Osteoblast (primary cell): ENCODE measurements around the gene WASHC4. TPM values are rescaled to one million over a fixed set of nuclear protein-coding genes. Genes with fewer than 3 reads are reported as not detected.
A peak's percentile ranks its signal among the peaks of the same experiment; 100 is the strongest.

Experiments used
- DNase-seq: peaks from one replicate; pipeline ENCODE4 v3.0.0; 2011; ENCODE audit warnings: low spot score, mixed read lengths; ENCODE audit not compliant: insufficient read length; ENCODE audit errors: missing footprints
- H2AFZ ChIP-seq: 2 replicates; pipeline ENCODE4 v1.6.0; 2011; ENCODE audit warnings: mild to moderate bottlenecking, low read length
- H3K27ac ChIP-seq: 2 replicates; pipeline ENCODE4 v1.5.1; 2011; ENCODE audit warnings: mild to moderate bottlenecking, low read depth, low read length, moderate library complexity
- H3K27me3 ChIP-seq: 2 replicates; pipeline ENCODE4 v1.6.0; 2012; ENCODE audit warnings: mild to moderate bottlenecking, control low read depth, inconsistent platforms, low read length, moderate library complexity; ENCODE audit not compliant: insufficient read depth
- H3K36me3 ChIP-seq: 2 replicates; pipeline ENCODE4 v1.5.1; 2011; ENCODE audit warnings: mild to moderate bottlenecking, low read length, control low read depth, moderate library complexity; ENCODE audit not compliant: insufficient read depth
- H3K4me1 ChIP-seq: 2 replicates; pipeline ENCODE4 v1.5.1; 2011; ENCODE audit warnings: mild to moderate bottlenecking, low read length, control low read depth, moderate library complexity; ENCODE audit not compliant: insufficient read depth
- H3K4me2 ChIP-seq: 2 replicates; pipeline ENCODE4 v1.6.0; 2011; ENCODE audit warnings: mild to moderate bottlenecking, low read length; ENCODE audit not compliant: insufficient read depth
- H3K4me3 ChIP-seq: fragments of 200-600 bp; sonication (generic); 3 replicates; pipeline ENCODE4 v1.5.1; 2012; ENCODE audit warnings: mild to moderate bottlenecking, low read length, inconsistent platforms; ENCODE audit not compliant: insufficient read depth
- H3K79me2 ChIP-seq: 2 replicates; pipeline ENCODE4 v1.6.0; 2012; ENCODE audit warnings: mild to moderate bottlenecking, low read length, control low read depth, inconsistent platforms; ENCODE audit not compliant: insufficient read depth
- H3K9me3 ChIP-seq: 2 replicates; pipeline ENCODE4 v1.5.1; 2011; ENCODE audit warnings: low read depth, low read length, control low read depth
- H4K20me1 ChIP-seq: 2 replicates; pipeline ENCODE4 v1.6.0; 2012; ENCODE audit warnings: mild to moderate bottlenecking, low read length, control low read depth; ENCODE audit not compliant: insufficient read depth
- CTCF ChIP-seq: IDR thresholded peaks from 2 replicates; pipeline ENCODE4 v1.5.1; 2011; ENCODE audit warnings: mild to moderate bottlenecking, low read depth, low read length, moderate library complexity; ENCODE audit errors: extremely low read depth
- total RNA-seq: library from RNA; depleted of rRNA; stranded (reverse); fragments of >200 nt; gene quantifications from 2 replicates; pipeline ENCODE4 v1.2.3, GENCODE V29; 2012

The WASHC4 gene
- total RNA-seq, 1 donor: 124 TPM

DNA sequence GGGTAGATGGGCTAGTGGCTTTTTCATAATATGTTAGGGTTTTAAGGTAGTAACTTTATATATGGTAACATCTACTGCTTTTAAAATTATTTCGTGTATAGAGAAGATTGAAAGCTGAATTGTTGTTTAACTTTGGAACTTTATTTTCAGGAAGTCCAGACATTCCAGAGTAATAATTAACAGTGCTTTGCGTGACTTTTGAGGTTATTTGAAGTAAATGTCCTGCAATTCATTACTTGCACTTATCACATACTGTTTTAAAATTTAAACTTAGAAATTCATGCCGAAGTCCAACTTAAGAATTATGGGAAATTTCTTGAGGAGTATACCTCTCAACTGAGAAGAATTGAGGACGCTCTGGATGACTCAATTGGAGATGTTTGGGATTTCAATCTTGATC, 3.3 kb downstream of the WASHC4 start:
- H3K27ac ChIP-seq: no peak overlapping the region
- H3K79me2 ChIP-seq: peaks cover 70% of the 10 kb centered on the region
- peaks cover 31% of the 10 kb centered on the region for H4K20me1 ChIP-seq
- H3K9me3 ChIP-seq: no peaks in the 10 kb centered on the region
- peak overlapping the region; percentile 99 for H3K4me2 ChIP-seq
- H2AFZ ChIP-seq: no peak overlapping the region
- H3K36me3 ChIP-seq: peaks cover 33% of the 10 kb centered on the region
- H3K4me1 ChIP-seq: peaks cover 26% of the 10 kb centered on the region
- H3K4me3 ChIP-seq: no peak overlapping the region
- no peaks in the 10 kb centered on the region for H3K27me3 ChIP-seq
- no peak for DNase-seq
- TF ChIP-seq CTCF: no peak

DNA sequence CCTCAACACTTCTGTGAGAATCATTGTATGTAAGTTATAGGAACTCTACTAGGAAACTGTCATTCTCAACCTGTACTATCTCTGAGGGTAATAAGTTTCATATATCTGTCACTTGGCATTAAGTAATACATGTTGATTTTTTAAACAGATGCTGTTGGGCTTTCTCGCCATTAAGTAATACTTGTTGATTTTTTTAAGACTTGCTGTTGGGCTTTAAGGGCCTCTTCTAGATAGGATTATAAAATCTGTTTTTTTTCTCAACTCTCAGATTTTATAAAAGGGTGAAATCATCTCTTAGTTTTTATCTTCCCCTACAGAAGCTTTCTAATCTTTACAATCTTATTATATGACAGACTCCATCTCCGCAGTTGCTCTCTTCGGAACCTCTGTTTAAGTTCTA, 5.6 kb downstream of the WASHC4 start:
- H2AFZ ChIP-seq: no peak overlapping the region
- H3K36me3 ChIP-seq: peaks cover 56% of the 10 kb centered on the region
- no peak overlapping the region for H3K4me2 ChIP-seq
- H4K20me1 ChIP-seq: peaks cover 31% of the 10 kb centered on the region
- H3K27ac ChIP-seq: no peak overlapping the region
- H3K79me2 ChIP-seq: peaks cover 75% of the 10 kb centered on the region
- TF ChIP-seq CTCF: no peak
- DNase-seq: no peak
- H3K4me3 ChIP-seq: no peak overlapping the region
- H3K9me3 ChIP-seq: no peaks in the 10 kb centered on the region
- no peaks in the 10 kb centered on the region for H3K27me3 ChIP-seq
- H3K4me1 ChIP-seq: peaks cover 23% of the 10 kb centered on the region

DNA sequence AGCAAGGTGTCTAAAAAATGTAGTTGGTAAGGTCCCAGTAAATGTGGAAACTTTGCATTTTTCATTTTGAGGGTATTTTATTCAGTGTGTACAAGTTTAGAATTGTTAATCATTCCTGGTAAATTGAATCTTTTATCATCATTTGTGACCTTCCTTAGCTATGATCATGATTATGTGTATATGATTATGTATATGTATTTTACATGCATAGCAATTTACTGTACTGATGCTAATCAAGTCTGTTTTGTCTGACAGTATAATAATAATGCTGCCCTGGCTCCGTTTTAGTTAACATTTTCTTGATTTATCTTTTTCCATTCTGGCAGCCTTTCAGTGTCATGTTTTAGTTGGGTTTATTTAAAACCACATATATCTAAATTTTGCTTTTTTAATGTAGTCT, 9.4 kb downstream of the WASHC4 start:
- DNase-seq: no peak
- Histone ChIP-seq H3K4me2 (no peak overlapping the region), H3K27ac (no peak overlapping the region), H2AFZ (no peak overlapping the region), H3K79me2 (peaks cover 40% of the 10 kb centered on the region), H4K20me1 (peaks cover 9% of the 10 kb centered on the region), H3K4me1 (no peaks in the 10 kb centered on the region), H3K27me3 (no peaks in the 10 kb centered on the region), H3K36me3 (peaks cover 89% of the 10 kb centered on the region), H3K9me3 (no peaks in the 10 kb centered on the region), H3K4me3 (no peak overlapping the region)
- no peak for TF ChIP-seq CTCF

GRCh38 chr12:105120551-105120950, 13.0 kb downstream of the WASHC4 start:
- Histone ChIP-seq H3K4me1 (no peaks in the 10 kb centered on the region), H4K20me1 (no peaks in the 10 kb centered on the region), H3K4me3 (no peak overlapping the region), H3K79me2 (peaks cover 20% of the 10 kb centered on the region), H3K27me3 (no peaks in the 10 kb centered on the region), H2AFZ (no peak overlapping the region), H3K9me3 (no peaks in the 10 kb centered on the region), H3K36me3 (peaks cover 95% of the 10 kb centered on the region), H3K4me2 (no peak overlapping the region), H3K27ac (no peak overlapping the region)
- TF ChIP-seq CTCF: no peak
- no peak for DNase-seq
